GM19240 (cell line): ENCODE results near the gene PGP.

Experiments
- DNase-seq: peaks from one replicate; pipeline ENCODE4 v3.0.0; 2011; ENCODE audit warnings: low spot score; ENCODE audit not compliant: insufficient read length

PGP gene

GRCh38 chr16:2237493-2238149 is 23.0 kb upstream of the PGP start:
- no peak for DNase-seq

- no peak for DNase-seq
These were observed 22.5 kb upstream of the PGP start for GRCh38 chr16:2237102-2237482.

- DNase-seq: no peak
These were observed 21.9 kb upstream of the PGP start, which contains the start of gene DNASE1L2 for GRCh38 chr16:2236337-2237101. Gene DNASE1L2 (plus strand): TSS chr16:2236444. CDS start chr16:2236817, 373 bp downstream.

GRCh38 chr16:2235695-2236336 is 21.2 kb upstream of the PGP start:
- DNase-seq: no peak

- no peak for DNase-seq
These were observed 20.6 kb upstream of the PGP start for GRCh38 chr16:2235234-2235651.

GRCh38 chr16:2234813-2235170 is 20.2 kb upstream of the PGP start:
- no peak for DNase-seq

GRCh38 chr16:2233872-2234812 is 19.5 kb upstream of the PGP start:
- no peak for DNase-seq

GRCh38 chr16:2233046-2233775 is 18.6 kb upstream of the PGP start:
- no peak for DNase-seq

- DNase-seq: no peak
These were observed 17.7 kb upstream of the PGP start for GRCh38 chr16:2232094-2232990.

- DNase-seq: no peak
These were observed 16.6 kb upstream of the PGP start for GRCh38 chr16:2231016-2231931.

GRCh38 chr16:2230376-2230775 is 15.7 kb upstream of the PGP start:
- no peak for DNase-seq

- no peak for DNase-seq
These were observed 15.1 kb upstream of the PGP start for GRCh38 chr16:2229632-2230250.

GRCh38 chr16:2229091-2229490 is 14.5 kb upstream of the PGP start:
- no peak for DNase-seq

- no peak for DNase-seq
These were observed 13.7 kb upstream of the PGP start for GRCh38 chr16:2228161-2228824.

- DNase-seq: no peak
These were observed 12.3 kb upstream of the PGP start for GRCh38 chr16:2226918-2227317.

- no peak for DNase-seq
These were observed 11.7 kb upstream of the PGP start for GRCh38 chr16:2226245-2226793.

GRCh38 chr16:2223942-2224486 is 9.4 kb upstream of the PGP start:
- peak; percentile 50 for DNase-seq
